NCI-H82 (cell line): ENCODE measurements around the gene RPS27.

Source experiments
- DNase-seq: peaks from one replicate; lab custom pipeline; 2025; lab: John Stamatoyannopoulos, UW

RPS27 gene

GRCh38 chr1:153990468-153991150 lies at the start of gene RPS27:
Gene RPS27, plus strand, starts transcription at chr1:153990762. Its CDS starts 35 bp downstream, at chr1:153990797.
- DNase-seq = peak; percentile 100

- DNase-seq = no peak
Observed at GRCh38 chr1:153941826-153942725, 48.5 kb upstream of the RPS27 start.

- no peak for DNase-seq
Observed at GRCh38 chr1:153942766-153943549, 47.6 kb upstream of the RPS27 start.

GRCh38 chr1:153944005-153944826 lies 46.3 kb upstream of the RPS27 start:
- DNase-seq = peak; percentile 53

GRCh38 chr1:153944827-153945117 lies 45.8 kb upstream of the RPS27 start:
- DNase-seq = no peak

GRCh38 chr1:153945131-153945794 lies 45.3 kb upstream of the RPS27 start:
- no peak for DNase-seq

GRCh38 chr1:153945795-153946621 lies 44.6 kb upstream of the RPS27 start:
- peak; percentile 79 for DNase-seq

GRCh38 chr1:153946622-153947241 lies 43.8 kb upstream of the RPS27 start, which contains the start of gene DENND4B:
Gene DENND4B, minus strand, starts transcription at chr1:153946718. Its CDS starts 2,344 bp downstream, at chr1:153944374.
- peak; percentile 93 for DNase-seq

GRCh38 chr1:153951183-153951582 lies 39.4 kb upstream of the RPS27 start:
- DNase-seq = no peak

GRCh38 chr1:153951801-153952200 lies 38.8 kb upstream of the RPS27 start:
- no peak for DNase-seq

- no peak for DNase-seq
Observed at GRCh38 chr1:153953859-153954365, 36.6 kb upstream of the RPS27 start.

- DNase-seq = no peak
Observed at GRCh38 chr1:153954826-153955225, 35.7 kb upstream of the RPS27 start.

- DNase-seq = no peak
Observed at GRCh38 chr1:153956997-153957715, 33.4 kb upstream of the RPS27 start.

- DNase-seq = no peak
Observed at GRCh38 chr1:153957744-153958110, 32.8 kb upstream of the RPS27 start.

GRCh38 chr1:153958111-153958960 lies 32.2 kb upstream of the RPS27 start, which contains the start of gene CRTC2:
Gene CRTC2, minus strand, starts transcription at chr1:153958612. Its CDS starts 115 bp downstream, at chr1:153958497.
- DNase-seq = peak; percentile 100

GRCh38 chr1:153958961-153959260 lies 31.7 kb upstream of the RPS27 start:
- DNase-seq = no peak

- DNase-seq = no peak
Observed at GRCh38 chr1:153959454-153959853, 31.1 kb upstream of the RPS27 start.

GRCh38 chr1:153960206-153960605 lies 30.4 kb upstream of the RPS27 start:
- DNase-seq = no peak
